Fibroblast of pulmonary artery (primary cell): ENCODE measurements around the gene UPF1.

Experiments
- DNase-seq: peaks from one replicate; pipeline ENCODE4 v3.0.0-alpha.2; 2010; ENCODE audit warnings: low read depth
- H3K4me3 ChIP-seq: replicated peaks from 2 replicates; pipeline ENCODE4 v1.5.1; 2011; ENCODE audit warnings: low read depth, mild to moderate bottlenecking, control low read depth, low read length, moderate library complexity
- CTCF ChIP-seq: IDR thresholded peaks from 2 replicates; pipeline ENCODE4 v1.5.1; 2011; ENCODE audit warnings: mild to moderate bottlenecking, control low read depth, low read length, inconsistent platforms; ENCODE audit errors: missing control alignments

The UPF1 gene

GRCh38 chr19:18881491-18881890 lies 49.7 kb downstream of the UPF1 start:
- no peak overlapping the region for H3K4me3 ChIP-seq
- no peak for TF ChIP-seq CTCF
- no peak for DNase-seq

GRCh38 chr19:18883526-18884304 lies 52.0 kb downstream of the UPF1 start:
- no peak overlapping the region for H3K4me3 ChIP-seq
- DNase-seq = no peak
- TF ChIP-seq CTCF = no peak

- no peak for TF ChIP-seq CTCF
- DNase-seq = no peak
- no peak overlapping the region for H3K4me3 ChIP-seq
These were observed 55.2 kb downstream of the UPF1 start for GRCh38 chr19:18886972-18887371.

- H3K4me3 ChIP-seq = no peak overlapping the region
- TF ChIP-seq CTCF = no peak
- DNase-seq = no peak
These were observed 58.4 kb downstream of the UPF1 start for GRCh38 chr19:18889949-18890745.

- no peak for DNase-seq
- TF ChIP-seq CTCF = no peak
- H3K4me3 ChIP-seq = no peak overlapping the region
These were observed 62.0 kb downstream of the UPF1 start for GRCh38 chr19:18893587-18894253.

- no peak for TF ChIP-seq CTCF
- H3K4me3 ChIP-seq = peak overlapping the region; percentile 49
- peak; percentile 52 for DNase-seq
These were observed 62.7 kb downstream of the UPF1 start for GRCh38 chr19:18894254-18895037.
